ENCODE data around the gene PTDSS2. TPM values are rescaled to one million over a fixed set of nuclear protein-coding genes. Genes with fewer than 3 reads are reported as not detected.

Gene PTDSS2
- total and polyA plus RNA-seq, 2 experiments from 2014 or later: 22.7 to 145 TPM

- Histone ChIP-seq H3K36me3 (ENCODE audit: insufficient read depth) (no peaks in the 10 kb centered on the region), H3K27me3 (ENCODE audit: insufficient read depth) (peaks cover 17% of the 10 kb centered on the region; the same call in 1 of the 2 replicates), H3F3A (replicated peaks; ENCODE audit: low read depth) (peaks cover 11% of the 10 kb centered on the region), H3K4me1 (ENCODE audit: insufficient read depth) (no peaks in the 10 kb centered on the region; the same call in 1 of the 2 replicates), H3K4me3 (peak within 1 kb of the TSS; percentile 81), H2AFZ (peak within 1 kb of the TSS; percentile 87), H3K79me2 (replicated peaks; ENCODE audit: insufficient read depth) (no peaks in the 10 kb centered on the region; the same call in 1 of the 2 replicates), H4K20me1 (replicated peaks; ENCODE audit: insufficient read depth) (0 out of 2 replicates have a peak, but pooled peaks cover 2% of the 10 kb centered on the region), H3K4me2 (peak within 1 kb of the TSS; percentile 90), H3K27ac (ENCODE audit: low read depth) (no peak within 1 kb of the TSS), H3K9me2 (ENCODE audit: insufficient read depth) (no peaks in the 10 kb centered on the region)
- H3K27ac Mint-ChIP-seq: peak within 1 kb of the TSS; percentile 35; the same call in 1 of the 2 replicates
- H3K4me3 Mint-ChIP-seq: peak within 1 kb of the TSS; percentile 89
- H3K36me3 Mint-ChIP-seq (ENCODE audit: low read depth): peaks cover 10% of the 10 kb centered on the region; the same call in 2 of the 3 replicates
- peaks cover 2% of the 10 kb centered on the region; the same call in 2 of the 3 replicates for H3K9me3 Mint-ChIP-seq
- H3K27me3 Mint-ChIP-seq (ENCODE audit: insufficient read depth, low read depth, poor library complexity): peaks cover 20% of the 10 kb centered on the region
- H3K4me1 Mint-ChIP-seq: peaks cover 3% of the 10 kb centered on the region; the same call in 2 of the 3 replicates
- ATAC-seq: peak; percentile 76
- TF ChIP-seq EZH2phosphoT487 (IDR thresholded peaks at IDR 0.05; ENCODE audit: unreplicated experiment) (no peak), ZNF114 (CRISPR knock-in tag; IDR thresholded peaks at IDR 0.05) (no peak), POLR2AphosphoS5 (IDR thresholded peaks at IDR 0.05; ENCODE audit: low read depth) (peak; percentile 87), NANOG (IDR thresholded peaks at IDR 0.05; ENCODE audit: borderline replicate concordance) (no peak), REST (IDR thresholded peaks at IDR 0.05; ENCODE audit: unreplicated experiment) (no peak), CTCF (conservative IDR thresholded peaks at IDR 0.05; ENCODE audit: low read depth in 2 of 2) (no peak), ZNF331 (CRISPR knock-in tag; IDR thresholded peaks at IDR 0.05; ENCODE audit: low read depth) (no peak), JUNB (IDR thresholded peaks at IDR 0.05; ENCODE audit: unreplicated experiment) (no peak), STAT1 (IDR thresholded peaks at IDR 0.05; ENCODE audit: unreplicated experiment) (no peak), CREB1 (CRISPR knock-in tag; IDR thresholded peaks at IDR 0.05; ENCODE audit: low read depth) (peak; percentile 51; the same call in 1 of the 2 replicates), ZNF462 (CRISPR knock-in tag; IDR thresholded peaks at IDR 0.05) (no peak), ETS1 (IDR thresholded peaks at IDR 0.05) (no peak), EZH2 (IDR thresholded peaks at IDR 0.05; ENCODE audit: low read depth, unreplicated experiment) (no peak)
- DNase-seq (ENCODE audit: low spot score): peak; percentile 96
Observed at GRCh38 chr11:535519-536454, 85.7 kb downstream of the PTDSS2 start, which contains the start of gene HRAS. HRAS (minus strand) TSS chr11:535576.

All from GM23338 (cell line).